ENCODE data around the gene ZSCAN18. TPM values are rescaled to one million over a fixed set of nuclear protein-coding genes. Genes with fewer than 3 reads are reported as not detected.

The ZSCAN18 gene
- total and polyA plus RNA-seq, 9 donors = 55.6 to 83.4 (median 64.4) TPM

- H3K27me3 ChIP-seq (ENCODE audit: control insufficient read depth, insufficient read depth, low read length) = no peaks in the 10 kb centered on the region
- H3K27ac ChIP-seq (ENCODE audit: low read length) = peak overlapping the region; percentile 96
- peaks cover 33% of the 10 kb centered on the region for H3K36me3 ChIP-seq (ENCODE audit: control insufficient read depth, insufficient read depth, low read length)
- peak overlapping the region; percentile 80 for H3K4me3 ChIP-seq (ENCODE audit: low read length)
- no peak for DNase-seq
- peaks cover 20% of the 10 kb centered on the region for H3K4me1 ChIP-seq (ENCODE audit: control insufficient read depth, insufficient read depth, low read length)
- peaks cover 31% of the 10 kb centered on the region for H3K9me3 ChIP-seq (replicated peaks; ENCODE audit: control insufficient read depth, low read depth, low read length)
- 7% methylated on average over 28 of the region's 28 CpGs for whole genome bisulfite sequencing (ENCODE audit: insufficient coverage)
Observed at GRCh38 chr19:58059671-58060078, 38.4 kb downstream of the ZSCAN18 start.

- Histone ChIP-seq H3K27ac (ENCODE audit: low read length) (peak within 1 kb of the TSS; percentile 96), H3K4me1 (ENCODE audit: control insufficient read depth, insufficient read depth, low read length) (peaks cover 22% of the 10 kb centered on the region), H3K36me3 (ENCODE audit: control insufficient read depth, insufficient read depth, low read length) (peaks cover 28% of the 10 kb centered on the region), H3K27me3 (ENCODE audit: control insufficient read depth, insufficient read depth, low read length) (no peaks in the 10 kb centered on the region), H3K9me3 (replicated peaks; ENCODE audit: control insufficient read depth, low read depth, low read length) (peaks cover 30% of the 10 kb centered on the region), H3K4me3 (ENCODE audit: low read length) (peak within 1 kb of the TSS; percentile 80)
- peak; percentile 97 for DNase-seq
- WGBS (ENCODE audit: insufficient coverage) = under 1% methylated on average over 59 of the region's 62 CpGs
Observed at GRCh38 chr19:58059003-58059670, 38.9 kb downstream of the ZSCAN18 start, which contains the start of gene ZNF135. Gene ZNF135, plus strand, starts transcription at chr19:58059282. Its CDS starts 721 bp downstream, at chr19:58060003.

GRCh38 chr19:58058467-58058866, 39.6 kb downstream of the ZSCAN18 start:
- Histone ChIP-seq H3K36me3 (ENCODE audit: control insufficient read depth, insufficient read depth, low read length) (peaks cover 21% of the 10 kb centered on the region), H3K4me1 (ENCODE audit: control insufficient read depth, insufficient read depth, low read length) (peaks cover 23% of the 10 kb centered on the region), H3K9me3 (replicated peaks; ENCODE audit: control insufficient read depth, low read depth, low read length) (peaks cover 29% of the 10 kb centered on the region), H3K27me3 (ENCODE audit: control insufficient read depth, insufficient read depth, low read length) (no peaks in the 10 kb centered on the region), H3K4me3 (ENCODE audit: low read length) (peak overlapping the region; percentile 80), H3K27ac (ENCODE audit: low read length) (peak overlapping the region; percentile 96)
- no peak for DNase-seq
- WGBS (ENCODE audit: insufficient coverage) = 83% methylated on average over 10 of the region's 13 CpGs

- no peaks in the 10 kb centered on the region for H3K27me3 ChIP-seq (ENCODE audit: control insufficient read depth, insufficient read depth, low read length)
- H3K4me1 ChIP-seq (ENCODE audit: control insufficient read depth, insufficient read depth, low read length) = peaks cover 23% of the 10 kb centered on the region
- no peak overlapping the region for H3K27ac ChIP-seq (ENCODE audit: low read length)
- H3K4me3 ChIP-seq (ENCODE audit: low read length) = no peak overlapping the region
- H3K36me3 ChIP-seq (ENCODE audit: control insufficient read depth, insufficient read depth, low read length) = peaks cover 6% of the 10 kb centered on the region
- peaks cover 31% of the 10 kb centered on the region for H3K9me3 ChIP-seq (replicated peaks; ENCODE audit: control insufficient read depth, low read depth, low read length)
- whole genome bisulfite sequencing (ENCODE audit: insufficient coverage) = 85% methylated on average over 8 of the region's 8 CpGs
- no peak for DNase-seq
Observed at GRCh38 chr19:58056861-58057260, 41.2 kb downstream of the ZSCAN18 start.

GRCh38 chr19:58056261-58056660, 41.8 kb downstream of the ZSCAN18 start:
- no peak overlapping the region for H3K27ac ChIP-seq (ENCODE audit: low read length)
- peaks cover 23% of the 10 kb centered on the region for H3K4me1 ChIP-seq (ENCODE audit: control insufficient read depth, insufficient read depth, low read length)
- DNase-seq = no peak
- H3K27me3 ChIP-seq (ENCODE audit: control insufficient read depth, insufficient read depth, low read length) = no peaks in the 10 kb centered on the region
- 91% methylated on average over 5 of the region's 8 CpGs for WGBS (ENCODE audit: insufficient coverage)
- H3K4me3 ChIP-seq (ENCODE audit: low read length) = no peak overlapping the region
- peaks cover 36% of the 10 kb centered on the region for H3K9me3 ChIP-seq (replicated peaks; ENCODE audit: control insufficient read depth, low read depth, low read length)
- peaks cover 1% of the 10 kb centered on the region for H3K36me3 ChIP-seq (ENCODE audit: control insufficient read depth, insufficient read depth, low read length)

GRCh38 chr19:58054901-58055874, 42.8 kb downstream of the ZSCAN18 start:
- 23% methylated on average over 31 of the region's 37 CpGs for WGBS (ENCODE audit: insufficient coverage)
- Histone ChIP-seq H3K4me3 (ENCODE audit: low read length) (peak overlapping the region; percentile 49), H3K4me1 (ENCODE audit: control insufficient read depth, insufficient read depth, low read length) (peaks cover 23% of the 10 kb centered on the region), H3K27me3 (ENCODE audit: control insufficient read depth, insufficient read depth, low read length) (no peaks in the 10 kb centered on the region), H3K27ac (ENCODE audit: low read length) (peak overlapping the region; percentile 92), H3K9me3 (replicated peaks; ENCODE audit: control insufficient read depth, low read depth, low read length) (peaks cover 36% of the 10 kb centered on the region), H3K36me3 (ENCODE audit: control insufficient read depth, insufficient read depth, low read length) (no peaks in the 10 kb centered on the region)
- peak; percentile 81 for DNase-seq

GRCh38 chr19:58053480-58054156, 44.4 kb downstream of the ZSCAN18 start:
- WGBS (ENCODE audit: insufficient coverage) = 96% methylated on average over 27 of the region's 30 CpGs
- DNase-seq = no peak
- H3K4me1 ChIP-seq (ENCODE audit: control insufficient read depth, insufficient read depth, low read length) = peaks cover 12% of the 10 kb centered on the region
- no peaks in the 10 kb centered on the region for H3K27me3 ChIP-seq (ENCODE audit: control insufficient read depth, insufficient read depth, low read length)
- H3K27ac ChIP-seq (ENCODE audit: low read length) = no peak overlapping the region
- H3K4me3 ChIP-seq (ENCODE audit: low read length) = no peak overlapping the region
- peaks cover 48% of the 10 kb centered on the region for H3K9me3 ChIP-seq (replicated peaks; ENCODE audit: control insufficient read depth, low read depth, low read length)
- no peaks in the 10 kb centered on the region for H3K36me3 ChIP-seq (ENCODE audit: control insufficient read depth, insufficient read depth, low read length)

- Histone ChIP-seq H3K27me3 (ENCODE audit: control insufficient read depth, insufficient read depth, low read length) (no peaks in the 10 kb centered on the region), H3K27ac (ENCODE audit: low read length) (no peak overlapping the region), H3K4me1 (ENCODE audit: control insufficient read depth, insufficient read depth, low read length) (peaks cover 9% of the 10 kb centered on the region), H3K36me3 (ENCODE audit: control insufficient read depth, insufficient read depth, low read length) (no peaks in the 10 kb centered on the region), H3K4me3 (ENCODE audit: low read length) (no peak overlapping the region), H3K9me3 (replicated peaks; ENCODE audit: control insufficient read depth, low read depth, low read length) (peaks cover 59% of the 10 kb centered on the region)
- 95% methylated on average over 5 of the region's 16 CpGs for WGBS (ENCODE audit: insufficient coverage)
- DNase-seq = no peak
Observed at GRCh38 chr19:58052256-58052655, 45.8 kb downstream of the ZSCAN18 start.

GRCh38 chr19:58047672-58048071, 50.4 kb downstream of the ZSCAN18 start:
- H3K9me3 ChIP-seq (replicated peaks; ENCODE audit: control insufficient read depth, low read depth, low read length) = peaks cover 84% of the 10 kb centered on the region

More at GRCh38 chr19:58047672-58048071, 50.4 kb downstream of the ZSCAN18 start:
- no peak overlapping the region for H3K27ac ChIP-seq (ENCODE audit: low read length)
- no peaks in the 10 kb centered on the region for H3K36me3 ChIP-seq (ENCODE audit: control insufficient read depth, insufficient read depth, low read length)
- WGBS (ENCODE audit: insufficient coverage) = 93% methylated on average over 9 of the region's 12 CpGs
- H3K4me1 ChIP-seq (ENCODE audit: control insufficient read depth, insufficient read depth, low read length) = no peaks in the 10 kb centered on the region
- no peak overlapping the region for H3K4me3 ChIP-seq (ENCODE audit: low read length)
- peaks cover 2% of the 10 kb centered on the region for H3K27me3 ChIP-seq (ENCODE audit: control insufficient read depth, insufficient read depth, low read length)
- DNase-seq = no peak
